Measurements from ENCODE around the gene TOP2B. TPM values are rescaled to one million over a fixed set of nuclear protein-coding genes. Genes with fewer than 3 reads are reported as not detected.

Gene TOP2B
- total and polyA plus RNA-seq, 4 donors = 13.5 to 52.9 (median 34.5) TPM

GRCh38 chr3:25557694-25558093, 107.0 kb downstream of the TOP2B start:
- no peak overlapping the region for H3K4me3 ChIP-seq (ENCODE audit: low read depth in 1 of 3, low read length in 3 of 3)
- peaks cover 0 to 2% (median 0%) of the 10 kb centered on the region in 4 donors for H3K4me1 ChIP-seq (ENCODE audit: control insufficient read depth in 4 of 4, insufficient read depth in 4 of 4, low read length in 3 of 4)
- no peaks in the 10 kb centered on the region for H3K36me3 ChIP-seq (ENCODE audit: control insufficient read depth in 4 of 4, insufficient read depth in 3 of 4, low read depth in 1 of 4, low read length in 3 of 4)
- no peaks in the 10 kb centered on the region for H3K9me3 ChIP-seq (ENCODE audit: control insufficient read depth in 4 of 4, low read length in 3 of 4)
- no peak overlapping the region for H3K27ac ChIP-seq (ENCODE audit: low read depth in 1 of 2, low read length in 2 of 2)
- H3K9ac ChIP-seq (ENCODE audit: low read depth in 1 of 2, low read length in 2 of 2) = no peak overlapping the region
- H3K27me3 ChIP-seq (ENCODE audit: control insufficient read depth in 4 of 4, insufficient read depth in 4 of 4, low read length in 3 of 4) = no peaks in the 10 kb centered on the region
- WGBS = 83% methylated on average over 3 of the region's 3 CpGs
- no peak for DNase-seq (ENCODE audit: low spot score)
- TF ChIP-seq MAX (IDR thresholded peaks at IDR 0.05) (no peak), EGR1 (IDR thresholded peaks at IDR 0.05; ENCODE audit: low read depth in 2 of 2) (no peak), HNF4G (IDR thresholded peaks at IDR 0.05) (no peak), FOXA2 (IDR thresholded peaks at IDR 0.05) (no peak), SP1 (IDR thresholded peaks at IDR 0.05) (no peak), FOXA1 (IDR thresholded peaks at IDR 0.05) (no peak), ZBTB33 (IDR thresholded peaks at IDR 0.05) (no peak), GABPA (IDR thresholded peaks at IDR 0.05 in 1 of 2, conservative IDR thresholded peaks at IDR 0.05 in 1 of 2) (no peak), YY1 (IDR thresholded peaks at IDR 0.05) (no peak), TAF1 (conservative IDR thresholded peaks at IDR 0.05) (no peak), REST (IDR thresholded peaks at IDR 0.05) (no peak), RXRA (IDR thresholded peaks at IDR 0.05) (no peak), RAD21 (IDR thresholded peaks at IDR 0.05) (no peak)

- Histone ChIP-seq H3K27ac (ENCODE audit: low read depth in 1 of 2, low read length in 2 of 2) (no peak overlapping the region), H3K9ac (ENCODE audit: low read depth in 1 of 2, low read length in 2 of 2) (no peak overlapping the region), H3K27me3 (ENCODE audit: control insufficient read depth in 4 of 4, insufficient read depth in 4 of 4, low read length in 3 of 4) (no peaks in the 10 kb centered on the region), H3K4me1 (ENCODE audit: control insufficient read depth in 4 of 4, insufficient read depth in 4 of 4, low read length in 3 of 4) (peaks cover 0 to 2% (median 0%) of the 10 kb centered on the region in 4 donors), H3K36me3 (ENCODE audit: control insufficient read depth in 4 of 4, insufficient read depth in 3 of 4, low read depth in 1 of 4, low read length in 3 of 4) (no peaks in the 10 kb centered on the region), H3K4me3 (ENCODE audit: low read depth in 1 of 3, low read length in 3 of 3) (no peak overlapping the region), H3K9me3 (ENCODE audit: control insufficient read depth in 4 of 4, low read length in 3 of 4) (no peaks in the 10 kb centered on the region)
- TF ChIP-seq FOXA2 (IDR thresholded peaks at IDR 0.05) (no peak), REST (IDR thresholded peaks at IDR 0.05) (no peak), CTCF (IDR thresholded peaks at IDR 0.05; ENCODE audit: low read depth, low read length, missing input control) (no peak), MAX (IDR thresholded peaks at IDR 0.05) (no peak), ZBTB33 (IDR thresholded peaks at IDR 0.05) (no peak), HNF4A (conservative IDR thresholded peaks at IDR 0.05) (no peak), HNF4G (IDR thresholded peaks at IDR 0.05) (no peak), SP1 (IDR thresholded peaks at IDR 0.05) (no peak), GABPA (IDR thresholded peaks at IDR 0.05 in 1 of 2, conservative IDR thresholded peaks at IDR 0.05 in 1 of 2) (no peak), ATF3 (IDR thresholded peaks at IDR 0.05) (no peak)
- no peak for DNase-seq (ENCODE audit: low spot score)
- WGBS = 79% methylated on average over 1 of the region's 1 CpG
Observed at GRCh38 chr3:25556447-25556846, 108.3 kb downstream of the TOP2B start.
